B cell (primary cell): Measurements from ENCODE around the gene SNIP1. TPM values are rescaled to one million over a fixed set of nuclear protein-coding genes. Genes with fewer than 3 reads are reported as not detected.

Source experiments
- ATAC-seq: fragments of 200-7000 bp; cut with Tn5 transposase; one replicate; pipeline ENCODE4 v1.10.0; 2021; ENCODE audit warnings: low read depth, mild to moderate bottlenecking, moderate number of reproducible peaks, moderate library complexity
- CTCF ChIA-PET: fragments of 350-600 bp; sonication (Branson Sonifier 250); formaldehyde crosslinking; loops from one replicate; lab custom pipeline; 2021; ENCODE audit warnings: antibody characterized with exemption, inconsistent platforms; lab: Charles Lee
- POLR2A ChIA-PET: fragments of 350-600 bp; sonication (Branson Sonifier 250); formaldehyde crosslinking; loops from one replicate; lab custom pipeline; 2021; ENCODE audit warnings: antibody characterized with exemption; lab: Charles Lee
- DNase-seq: peaks from one replicate; pipeline ENCODE4 v3.0.0; 2013
- H2AFZ ChIP-seq: 2 replicates; pipeline ENCODE4 v1.6.1; 2012; ENCODE audit warnings: mild to moderate bottlenecking, low read depth, low read length; ENCODE audit not compliant: insufficient read depth, poor library complexity, severe bottlenecking
- H3K27ac ChIP-seq, 2 donors: 1 replicate in 1 of 2; 2 replicates in 1 of 2; pipeline ENCODE4 v1.5.1; 2012 to 2013; ENCODE audit warnings: low read length in 2 of 2, mild to moderate bottlenecking in 2 of 2, moderate library complexity in 1 of 2
- H3K27me3 ChIP-seq, 4 experiments: fragments of 200-600 bp in 1 of 4; sonication (generic) in 1 of 4; replicated peaks in 1 of 4; 1 replicate in 2 of 4; 2 replicates in 2 of 4; pipeline versions ENCODE4 v1.6.1 to v1.7.0; 2013 to 2016; ENCODE audit warnings: low read length in 3 of 4, mild to moderate bottlenecking in 2 of 4, mixed read lengths in 1 of 4, moderate library complexity in 1 of 4; ENCODE audit not compliant: insufficient read depth in 4 of 4, control insufficient read depth in 3 of 4; ENCODE audit errors: control extremely low read depth in 1 of 4
- H3K36me3 ChIP-seq, 2 experiments: replicated peaks in 1 of 2; 1 replicate in 1 of 2; 2 replicates in 1 of 2; pipeline versions ENCODE4 v1.6.1 to v1.7.1; 2013; ENCODE audit warnings: low read length in 1 of 2; ENCODE audit not compliant: insufficient read depth in 2 of 2, control insufficient read depth in 1 of 2; ENCODE audit errors: control extremely low read depth in 1 of 2, extremely low read depth in 1 of 2
- H3K4me1 ChIP-seq, 2 donors: fragments of 200-600 bp in 1 of 2; sonication (generic) in 1 of 2; 1 replicate in 1 of 2; 2 replicates in 1 of 2; pipeline versions ENCODE4 v1.5.1 to v1.6.1; 2013 to 2017; ENCODE audit warnings: low read length in 2 of 2; ENCODE audit not compliant: control insufficient read depth in 2 of 2, insufficient read depth in 2 of 2
- H3K4me2 ChIP-seq: replicated peaks from 2 replicates; pipeline ENCODE3; 2012; ENCODE audit warnings: mild to moderate bottlenecking, low read depth, low read length; ENCODE audit not compliant: poor library complexity, severe bottlenecking
- H3K4me3 ChIP-seq, 5 experiments: fragments of 200-600 bp in 1 of 5; sonication (generic) in 1 of 5; 1 replicate in 3 of 5; 2 replicates in 2 of 5; pipeline versions ENCODE4 v1.5.1 to v1.7.0; 2011 to 2016; ENCODE audit warnings: low read length in 4 of 5, mild to moderate bottlenecking in 4 of 5, low read depth in 2 of 5, control low read depth in 1 of 5, moderate library complexity in 1 of 5; ENCODE audit not compliant: insufficient read depth in 1 of 5; ENCODE audit errors: control extremely low read depth in 1 of 5, extremely low read depth in 1 of 5
- H3K79me2 ChIP-seq: fragments of 200-600 bp; sonication (generic); one replicate; pipeline ENCODE4 v1.6.0; 2016; ENCODE audit warnings: low read length; ENCODE audit not compliant: control insufficient read depth, insufficient read depth
- H3K9ac ChIP-seq: fragments of 200-600 bp; sonication (generic); 2 replicates; pipeline ENCODE4 v1.6.1; 2017; ENCODE audit warnings: mild to moderate bottlenecking, low read length, moderate library complexity
- H3K9me3 ChIP-seq, 3 donors: one replicate each; pipeline versions ENCODE4 v1.6.1 to v1.7.1; 2013; ENCODE audit warnings: low read length in 2 of 3; ENCODE audit not compliant: control insufficient read depth in 2 of 3, insufficient read depth in 1 of 3; ENCODE audit errors: control extremely low read depth in 1 of 3
- H4K20me1 ChIP-seq: 2 replicates; pipeline ENCODE4 v1.6.0; 2012; ENCODE audit warnings: mild to moderate bottlenecking, low read length; ENCODE audit not compliant: insufficient read depth, control insufficient read depth, poor library complexity, severe bottlenecking
- H3K27ac Mint-ChIP-seq: one replicate; pipeline ENCODE4 v1.8.0; 2021; ENCODE audit warnings: mixed read lengths
- H3K27me3 Mint-ChIP-seq: one replicate; pipeline ENCODE4 v1.8.0; 2021; ENCODE audit warnings: mixed read lengths
- H3K4me1 Mint-ChIP-seq: one replicate; pipeline ENCODE4 v1.8.0; 2021; ENCODE audit warnings: mixed read lengths
- H3K4me3 Mint-ChIP-seq: one replicate; pipeline ENCODE4 v1.8.0; 2021; ENCODE audit warnings: mixed read lengths
- H3K9me3 Mint-ChIP-seq: one replicate; pipeline ENCODE4 v1.8.0; 2022; ENCODE audit warnings: mixed read lengths; ENCODE audit not compliant: insufficient read depth
- CTCF ChIP-seq: fragments of 200-600 bp; IDR thresholded peaks from one replicate; pipeline ENCODE4 v1.8.0; 2022; ENCODE audit warnings: antibody characterized with exemption, mild to moderate bottlenecking
- EZH2 ChIP-seq: IDR thresholded peaks from 2 replicates; pipeline ENCODE4 v1.6.1; 2012; ENCODE audit warnings: borderline replicate concordance, low read depth, mild to moderate bottlenecking, moderate library complexity, low read length; ENCODE audit not compliant: insufficient read depth, poor library complexity, severe bottlenecking
- WGBS: methylation state at CpG from one replicate; pipeline ENCODE4 v1.1.5; 2013; ENCODE audit warnings: missing lambda C conversion rate; ENCODE audit not compliant: insufficient coverage; 5-methylcytosine and 5-hydroxymethylcytosine counted together
- intact Hi-C: fragments of 100-400 bp; cut with micrococcal nuclease; formaldehyde crosslinking; loops from one replicate; pipeline ENCODE4 v1.10.0; 2022
- polyA plus RNA-seq: library from polyadenylated mRNA; depleted of rRNA; stranded (reverse); fragments of >200 nt; gene quantifications from 2 replicates; pipeline ENCODE4 v1.2.3, GENCODE V29; 2012
- total RNA-seq, 2 donors: library from RNA; stranded (reverse); fragments of 120-200 nt in 1 of 2; gene quantifications; 1 replicate in 1 of 2; 2 replicates in 1 of 2; pipeline versions ENCODE4 v1.2.3 to v1.2.4, GENCODE V29; 2013 to 2022

SNIP1 gene
- total and polyA plus RNA-seq, 2 donors (not counting 1 experiment from before 2014, with no cell fraction given), result 6.0 to 45.0 TPM

- Histone ChIP-seq H3K4me1 (peaks cover 11 to 14% of the 10 kb centered on the region in 2 donors), H2AFZ (no peak overlapping the region), H3K9ac (no peak overlapping the region), H3K27ac (no peak overlapping the region), H3K79me2 (no peaks in the 10 kb centered on the region), H3K36me3 (peaks cover 0 to 64% of the 10 kb centered on the region in 2 experiments), H3K27me3 (no peaks in the 10 kb centered on the region), H3K4me3 (no peak overlapping the region), H3K9me3 (no peaks in the 10 kb centered on the region), H3K4me2 (no peak overlapping the region), H4K20me1 (peaks cover 21% of the 10 kb centered on the region)
- Mint-ChIP-seq H3K4me1 (peaks cover 20% of the 10 kb centered on the region), H3K27ac (peak overlapping the region; percentile 86), H3K4me3 (no peak overlapping the region), H3K9me3 (no peaks in the 10 kb centered on the region), H3K27me3 (no peaks in the 10 kb centered on the region)
- TF ChIP-seq CTCF, result peak; percentile 54
- TF ChIP-seq EZH2, result no peak
- ChIA-PET CTCF (interaction anchor here (0.5 to 22.3 kb wide), 24 partner anchors 10 to 1895 kb away, joined by 3 to 690 read pairs (median 8); partner anchors contain the start of genes MEAF6, MTF1 and ZC3H12A), POLR2A (interaction anchor here (0.7 to 2.3 kb wide), 4 partner anchors 8 to 37 kb away, joined by 3 to 28 read pairs (median 7); partner anchors contain the start of gene ZC3H12A)
- intact Hi-C loops, result loop anchor here (1.0 kb wide), 4 partner anchors 8 to 195 kb away; partner anchors contain the start of gene ZC3H12A
- WGBS, result no CpG with 5 or more reads among the region's 5 CpGs
- no peak for DNase-seq
- ATAC-seq, result no peak
Measured at GRCh38 chr1:37487619-37487984, 66.5 kb downstream of the SNIP1 start.
